ENCODE measurements around the gene TNFRSF8. TPM values are rescaled to one million over a fixed set of nuclear protein-coding genes. Genes with fewer than 3 reads are reported as not detected.

Gene TNFRSF8
- total and polyA plus RNA-seq, 2 of the 4 experiments (the other 2 are of a cell fraction): under 0.01 to 0.31 TPM

GRCh38 chr1:12185036-12185917, 122.2 kb downstream of the TNFRSF8 start (continued):
- no peak for TF ChIP-seq NFE2L2 (IDR thresholded peaks at IDR 0.05; ENCODE audit: low read depth, low read length)
- TF ChIP-seq MAFK (IDR thresholded peaks at IDR 0.05; ENCODE audit: low read depth, low read length): no peak
- no peak for TF ChIP-seq MXI1 (IDR thresholded peaks at IDR 0.05; ENCODE audit: borderline replicate concordance, low read depth, low read length)
- no peak for TF ChIP-seq CHD1 (IDR thresholded peaks at IDR 0.05; ENCODE audit: low read depth, low read length)
- no peak for TF ChIP-seq POLR2A (IDR thresholded peaks at IDR 0.05; ENCODE audit: low read depth, low read length)
- TF ChIP-seq RCOR1 (IDR thresholded peaks at IDR 0.05; ENCODE audit: insufficient replicate concordance, low read length): no peak
- TF ChIP-seq MAZ (IDR thresholded peaks at IDR 0.05; ENCODE audit: borderline replicate concordance, low read depth, low read length): no peak

Measured in IMR-90 (cell line).